Keratinocyte (primary cell): Measurements from ENCODE around the gene ZNF648. TPM values are rescaled to one million over a fixed set of nuclear protein-coding genes. Genes with fewer than 3 reads are reported as not detected.

ENCODE experiments used
- DNase-seq: peaks from one replicate; pipeline ENCODE4 v3.0.0-alpha.2; 2011; ENCODE audit warnings: low read depth, missing footprints, low spot score
- FAIRE-seq: peaks from 2 replicates; lab custom pipeline; 2011; peaks lifted over from hg19 to GRCh38; lab: Jason Lieb, UNC
- H2AFZ ChIP-seq: 2 replicates; pipeline ENCODE4 v1.6.0; 2012; ENCODE audit warnings: low read length, control low read depth, inconsistent platforms; ENCODE audit not compliant: control insufficient read depth
- H3K27ac ChIP-seq: 2 replicates; pipeline ENCODE4 v1.5.1; 2011; ENCODE audit warnings: low read length; ENCODE audit not compliant: control insufficient read depth, insufficient read depth
- H3K27me3 ChIP-seq: 3 replicates; pipeline ENCODE4 v1.6.0; 2011; ENCODE audit warnings: low read length; ENCODE audit not compliant: control insufficient read depth, insufficient read depth; ENCODE audit errors: extremely low read depth
- H3K36me3 ChIP-seq, 2 experiments: 2 replicates in 1 of 2; 3 replicates in 1 of 2; pipeline ENCODE4 v1.5.1; 2011; ENCODE audit warnings: low read length in 2 of 2, mild to moderate bottlenecking in 1 of 2; ENCODE audit not compliant: control insufficient read depth in 2 of 2, insufficient read depth in 2 of 2; ENCODE audit errors: extremely low read depth in 1 of 2
- H3K4me1 ChIP-seq: 3 replicates; pipeline ENCODE4 v1.5.1; 2011; ENCODE audit warnings: low read length; ENCODE audit not compliant: control insufficient read depth, insufficient read depth; ENCODE audit errors: extremely low read depth
- H3K4me2 ChIP-seq: 3 replicates; pipeline ENCODE4 v1.6.0; 2011; ENCODE audit warnings: low read depth, low read length; ENCODE audit not compliant: control insufficient read depth, insufficient read depth; ENCODE audit errors: extremely low read depth
- H3K4me3 ChIP-seq, 3 experiments: fragments of 200-600 bp in 1 of 3; sonication (generic) in 1 of 3; 2 replicates in 2 of 3; 3 replicates in 1 of 3; pipeline ENCODE4 v1.5.1; 2011 to 2016; ENCODE audit warnings: low read length in 3 of 3, mild to moderate bottlenecking in 3 of 3, control low read depth in 2 of 3, inconsistent platforms in 1 of 3, low read depth in 1 of 3, mixed read lengths in 1 of 3, mixed run types in 1 of 3, moderate library complexity in 1 of 3; ENCODE audit not compliant: control insufficient read depth in 2 of 3, insufficient read depth in 2 of 3; ENCODE audit errors: extremely low read depth in 1 of 3
- H3K79me2 ChIP-seq: 2 replicates; pipeline ENCODE4 v1.6.0; 2012; ENCODE audit warnings: low read length; ENCODE audit not compliant: control insufficient read depth, insufficient read depth
- H3K9ac ChIP-seq: 3 replicates; pipeline ENCODE4 v1.6.0; 2011; ENCODE audit warnings: low read length; ENCODE audit not compliant: control insufficient read depth, insufficient read depth; ENCODE audit errors: extremely low read depth
- H3K9me1 ChIP-seq: 3 replicates; pipeline ENCODE4 v1.6.0; 2011; ENCODE audit warnings: low read length; ENCODE audit not compliant: control insufficient read depth, insufficient read depth; ENCODE audit errors: extremely low read depth
- H3K9me3 ChIP-seq: 2 replicates; pipeline ENCODE4 v1.5.1; 2012; ENCODE audit warnings: low read depth, low read length; ENCODE audit not compliant: control insufficient read depth
- H4K20me1 ChIP-seq: 3 replicates; pipeline ENCODE4 v1.6.0; 2011; ENCODE audit warnings: low read length; ENCODE audit not compliant: control insufficient read depth, insufficient read depth; ENCODE audit errors: extremely low read depth
- EZH2 ChIP-seq: IDR thresholded peaks from one replicate; pipeline ENCODE4 v1.6.1; 2012; ENCODE audit warnings: inconsistent platforms, mild to moderate bottlenecking, low read length, moderate library complexity
- dilution Hi-C: fragments of 300-500 bp; cut with MboI; formaldehyde crosslinking; loops from one replicate; pipeline ENCODE4 v1.7.0; 2020; ENCODE audit warnings: low sequenced_read_pairs; ENCODE audit not compliant: extremely low pct_ligation_motif_present
- polyA plus RNA-seq, 5 experiments: library from polyadenylated mRNA; depleted of rRNA in 3 of 5; stranded (reverse) in 3 of 5; stranded (forward) in 1 of 5; unstranded in 1 of 5; fragments of >200 nt; gene quantifications; 1 replicate in 1 of 5; 2 replicates in 3 of 5; 3 replicates in 1 of 5; pipeline versions ENCODE4 v1.2.1 to v1.2.3, GENCODE V29; 2011 to 2012; ENCODE audit warnings: missing spikeins in 2 of 5, low read depth in 1 of 5, low replicate concordance in 1 of 5
- TF ChIP-seq, protein P1 (sequence below), 3 experiments: IDR thresholded peaks in 1 of 3; conservative IDR thresholded peaks in 1 of 3; optimal IDR thresholded peaks in 1 of 3; 2 replicates in 2 of 3; 3 replicates in 1 of 3; pipeline versions ENCODE3 to v1.5.1; 2011; ENCODE audit warnings: low read length in 3 of 3, mild to moderate bottlenecking in 3 of 3, moderate library complexity in 2 of 3, control low read depth in 1 of 3, inconsistent platforms in 1 of 3; ENCODE audit not compliant: insufficient read depth in 2 of 3; ENCODE audit errors: extremely low read depth in 1 of 3

The ZNF648 gene
- polyA plus RNA-seq, 1 donor (not counting 4 experiments of a cell fraction or from before 2014, with no cell fraction given): not detected

DNA sequence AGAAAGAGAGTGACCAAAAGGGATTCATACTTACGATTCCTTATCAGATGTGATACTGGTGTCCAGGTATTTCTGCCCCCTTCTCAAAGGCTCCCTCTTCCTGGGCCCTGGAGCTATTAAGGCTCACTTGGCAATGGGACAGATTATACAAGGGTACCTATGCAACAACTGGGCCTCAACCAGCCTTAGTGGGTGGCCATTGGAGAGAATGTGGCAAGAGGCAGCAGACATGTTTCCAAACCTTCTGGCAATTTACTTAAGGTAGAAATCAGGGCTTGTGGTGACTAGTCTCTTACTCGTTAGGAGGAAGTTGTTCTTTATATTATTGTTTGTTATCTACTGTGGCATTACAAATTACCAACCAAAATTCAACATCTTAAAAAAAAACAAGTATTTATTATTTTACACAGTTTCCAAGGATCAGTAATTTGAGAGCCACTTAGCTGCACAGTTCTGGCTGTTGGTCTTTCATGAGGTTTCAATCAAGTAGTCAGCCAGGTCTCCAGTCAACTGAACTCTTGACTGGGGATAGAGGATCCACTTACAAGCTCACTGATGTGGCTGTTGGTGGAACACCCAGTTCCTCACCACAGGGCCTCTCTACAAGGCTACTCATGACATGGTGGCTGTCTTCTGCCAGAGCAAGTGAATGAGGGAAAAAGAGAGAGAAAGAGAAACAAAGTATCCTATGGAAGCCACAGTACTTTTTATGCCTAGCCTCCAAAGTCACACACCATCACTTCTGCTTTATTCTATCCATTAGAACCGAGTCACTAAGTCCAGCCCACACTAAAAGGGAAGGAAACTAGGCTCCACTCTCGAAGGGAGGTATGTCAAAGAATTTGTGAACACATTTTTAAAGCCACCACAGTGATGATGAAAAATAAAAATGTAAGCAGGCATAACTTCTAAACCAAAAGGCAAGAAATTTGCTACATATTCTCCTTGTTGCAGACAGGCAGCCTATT, 10.7 kb downstream of the ZNF648 start:
- Histone ChIP-seq H3K79me2 (no peaks in the 10 kb centered on the region), H3K4me3 (no peak overlapping the region), H3K27me3 (no peaks in the 10 kb centered on the region), H3K4me2 (no peak overlapping the region), H3K9me3 (no peaks in the 10 kb centered on the region), H3K36me3 (no peaks in the 10 kb centered on the region), H3K9ac (no peak overlapping the region), H4K20me1 (no peaks in the 10 kb centered on the region), H2AFZ (no peak overlapping the region), H3K9me1 (no peaks in the 10 kb centered on the region), H3K4me1 (no peaks in the 10 kb centered on the region), H3K27ac (no peak overlapping the region)
- dilution Hi-C loops: no loop called here
- FAIRE-seq: no peak
- TF ChIP-seq, protein P1, sequence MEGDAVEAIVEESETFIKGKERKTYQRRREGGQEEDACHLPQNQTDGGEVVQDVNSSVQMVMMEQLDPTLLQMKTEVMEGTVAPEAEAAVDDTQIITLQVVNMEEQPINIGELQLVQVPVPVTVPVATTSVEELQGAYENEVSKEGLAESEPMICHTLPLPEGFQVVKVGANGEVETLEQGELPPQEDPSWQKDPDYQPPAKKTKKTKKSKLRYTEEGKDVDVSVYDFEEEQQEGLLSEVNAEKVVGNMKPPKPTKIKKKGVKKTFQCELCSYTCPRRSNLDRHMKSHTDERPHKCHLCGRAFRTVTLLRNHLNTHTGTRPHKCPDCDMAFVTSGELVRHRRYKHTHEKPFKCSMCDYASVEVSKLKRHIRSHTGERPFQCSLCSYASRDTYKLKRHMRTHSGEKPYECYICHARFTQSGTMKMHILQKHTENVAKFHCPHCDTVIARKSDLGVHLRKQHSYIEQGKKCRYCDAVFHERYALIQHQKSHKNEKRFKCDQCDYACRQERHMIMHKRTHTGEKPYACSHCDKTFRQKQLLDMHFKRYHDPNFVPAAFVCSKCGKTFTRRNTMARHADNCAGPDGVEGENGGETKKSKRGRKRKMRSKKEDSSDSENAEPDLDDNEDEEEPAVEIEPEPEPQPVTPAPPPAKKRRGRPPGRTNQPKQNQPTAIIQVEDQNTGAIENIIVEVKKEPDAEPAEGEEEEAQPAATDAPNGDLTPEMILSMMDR (optimal IDR thresholded peaks at IDR 0.05 in 1 of 3, IDR thresholded peaks at IDR 0.05 in 1 of 3, conservative IDR thresholded peaks at IDR 0.05 in 1 of 3; ENCODE audit: extremely low read depth in 1 of 3, insufficient read depth in 2 of 3, low read length in 3 of 3): no peak
- TF ChIP-seq EZH2: no peak
- no peak for DNase-seq

DNA sequence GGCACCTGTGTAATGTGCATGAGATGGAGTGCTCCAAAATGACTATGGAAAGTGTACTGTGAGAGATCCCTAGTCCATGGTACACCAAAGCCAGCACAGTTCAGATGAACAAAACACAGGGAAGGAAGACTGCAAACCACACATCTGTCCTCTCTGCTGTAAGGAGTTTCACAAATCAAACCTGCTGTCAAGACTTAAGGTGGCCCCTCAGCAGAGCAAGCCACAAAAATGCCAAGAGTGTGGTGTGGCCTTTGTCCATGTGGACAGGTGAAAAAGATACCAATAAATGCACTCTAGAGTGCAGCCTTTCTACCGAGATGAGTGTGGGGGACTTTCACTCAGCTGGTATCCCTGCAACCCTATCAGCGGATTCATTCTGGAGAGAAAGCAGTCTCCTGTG, 12.9 kb downstream of the ZNF648 start:
- no peaks in the 10 kb centered on the region for H3K4me1 ChIP-seq
- H3K9me3 ChIP-seq: no peaks in the 10 kb centered on the region
- H3K79me2 ChIP-seq: no peaks in the 10 kb centered on the region
- no peaks in the 10 kb centered on the region for H3K27me3 ChIP-seq
- no peaks in the 10 kb centered on the region for H3K36me3 ChIP-seq
- H3K9me1 ChIP-seq: no peaks in the 10 kb centered on the region
- FAIRE-seq (no peak), DNase-seq (no peak)
- H3K9ac ChIP-seq: no peak overlapping the region
- H4K20me1 ChIP-seq: no peaks in the 10 kb centered on the region
- TF ChIP-seq, protein P1 (optimal IDR thresholded peaks at IDR 0.05 in 1 of 3, IDR thresholded peaks at IDR 0.05 in 1 of 3, conservative IDR thresholded peaks at IDR 0.05 in 1 of 3; ENCODE audit: extremely low read depth in 1 of 3, insufficient read depth in 2 of 3, low read length in 3 of 3): no peak
- no peak for TF ChIP-seq EZH2
- H3K4me3 ChIP-seq: no peak overlapping the region
- H3K4me2 ChIP-seq: no peak overlapping the region
- H2AFZ ChIP-seq: no peak overlapping the region
- dilution Hi-C loops: no loop called here
- H3K27ac ChIP-seq: no peak overlapping the region
